GM10248 (cell line): ENCODE measurements around the gene SPATA31C2.

Source experiments
- CTCF ChIA-PET: fragments of 300-600 bp; sonication (Branson Sonifier 250); formaldehyde crosslinking; extraction: SDS; loops from one replicate; lab custom pipeline; 2021; ENCODE audit warnings: antibody characterized with exemption; lab: Yijun Ruan, JAX
- POLR2A ChIA-PET: fragments of 350-650 bp; sonication (Branson Sonifier 250); formaldehyde crosslinking; extraction: SDS; loops from one replicate; lab custom pipeline; 2020; ENCODE audit warnings: antibody characterized with exemption; lab: Yijun Ruan, JAX
- DNase-seq: peaks from one replicate; pipeline ENCODE4 v3.0.0; 2012; ENCODE audit errors: extremely low spot score
- CTCF ChIP-seq: IDR thresholded peaks from 2 replicates; pipeline ENCODE4 v1.5.1; 2012; ENCODE audit warnings: mild to moderate bottlenecking, low read depth; ENCODE audit errors: extremely low read depth, missing control alignments, control extremely low read depth

The SPATA31C2 gene

GRCh38 chr9:88108779-88109178 is 29.5 kb downstream of the SPATA31C2 start:
- no peak for TF ChIP-seq CTCF
- ChIA-PET CTCF (no interaction called here), POLR2A (no interaction called here)
- no peak for DNase-seq

GRCh38 chr9:88106492-88106891 is 31.8 kb downstream of the SPATA31C2 start:
- DNase-seq = no peak
- POLR2A ChIA-PET = no interaction called here
- TF ChIP-seq CTCF = no peak
- CTCF ChIA-PET = no interaction called here

GRCh38 chr9:88092797-88093331 is 45.4 kb downstream of the SPATA31C2 start:
- POLR2A ChIA-PET = no interaction called here
- TF ChIP-seq CTCF = no peak
- CTCF ChIA-PET = no interaction called here
- DNase-seq = no peak

GRCh38 chr9:88090151-88090581 is 48.1 kb downstream of the SPATA31C2 start:
- no peak for TF ChIP-seq CTCF
- ChIA-PET POLR2A (no interaction called here), CTCF (no interaction called here)
- no peak for DNase-seq

- no peak for DNase-seq
- CTCF ChIA-PET = interaction anchor here (1.3 to 1.5 kb wide), 2 partner anchors 8 to 9 kb away, joined by 3 read pairs; no protein-coding TSS in a partner anchor
- TF ChIP-seq CTCF = no peak
- POLR2A ChIA-PET = no interaction called here
Observed at GRCh38 chr9:88087906-88088305, 50.4 kb downstream of the SPATA31C2 start.

GRCh38 chr9:88085476-88085875 is 52.8 kb downstream of the SPATA31C2 start:
- POLR2A ChIA-PET = no interaction called here
- no peak for TF ChIP-seq CTCF
- CTCF ChIA-PET = interaction anchor here (1.3 kb wide), 1 partner anchor 9 kb away, joined by 3 read pairs; no protein-coding TSS in a partner anchor
- DNase-seq = no peak
